Measurements from ENCODE around the gene FRYL.
"Not testable (repeated sequence)": the region's sequence is repeated elsewhere in the genome, so short reads cannot be mapped to it uniquely, and the experiment has no call there.

The FRYL gene

DNA sequence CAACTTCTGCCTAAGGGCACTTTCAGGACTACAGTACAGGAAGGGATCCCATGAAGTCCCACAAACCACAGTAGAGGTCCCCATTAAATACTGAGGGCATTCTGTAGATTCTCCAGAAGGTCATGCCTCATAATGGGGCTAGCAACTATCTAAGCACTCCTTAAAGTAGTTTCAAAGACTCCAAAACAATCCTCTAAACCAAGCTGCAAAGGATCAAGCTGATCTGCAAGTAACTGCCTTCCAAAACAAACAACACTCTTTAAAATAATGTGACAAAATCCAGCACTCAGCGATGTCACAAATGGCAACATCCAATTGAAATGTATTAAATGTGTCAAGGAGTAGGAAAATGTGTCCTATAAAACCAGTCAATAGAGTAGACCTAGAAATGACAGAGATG is 118.7 kb downstream of the FRYL start:
- no peak for DNase-seq (ENCODE audit: low read depth)

DNA sequence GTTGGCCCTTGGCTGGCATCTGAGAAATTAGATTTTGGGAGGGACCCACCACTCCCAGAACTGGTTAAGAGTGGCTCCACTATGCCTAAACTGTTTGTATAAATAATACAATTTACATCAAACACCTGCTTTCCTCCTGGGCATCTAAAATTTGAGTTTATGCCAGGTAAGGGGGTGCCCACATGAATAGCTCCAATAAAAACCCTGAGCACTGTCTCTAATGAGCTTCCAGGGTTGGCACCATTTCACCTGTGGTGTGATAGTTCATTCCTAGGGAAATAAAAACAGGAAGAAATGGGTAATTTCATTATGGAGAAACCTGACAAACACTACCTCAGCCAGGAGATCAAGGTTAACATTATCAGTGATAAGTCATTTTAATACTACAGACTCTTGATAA is 119.7 kb downstream of the FRYL start:
- DNase-seq (ENCODE audit: low read depth), result no peak

DNA sequence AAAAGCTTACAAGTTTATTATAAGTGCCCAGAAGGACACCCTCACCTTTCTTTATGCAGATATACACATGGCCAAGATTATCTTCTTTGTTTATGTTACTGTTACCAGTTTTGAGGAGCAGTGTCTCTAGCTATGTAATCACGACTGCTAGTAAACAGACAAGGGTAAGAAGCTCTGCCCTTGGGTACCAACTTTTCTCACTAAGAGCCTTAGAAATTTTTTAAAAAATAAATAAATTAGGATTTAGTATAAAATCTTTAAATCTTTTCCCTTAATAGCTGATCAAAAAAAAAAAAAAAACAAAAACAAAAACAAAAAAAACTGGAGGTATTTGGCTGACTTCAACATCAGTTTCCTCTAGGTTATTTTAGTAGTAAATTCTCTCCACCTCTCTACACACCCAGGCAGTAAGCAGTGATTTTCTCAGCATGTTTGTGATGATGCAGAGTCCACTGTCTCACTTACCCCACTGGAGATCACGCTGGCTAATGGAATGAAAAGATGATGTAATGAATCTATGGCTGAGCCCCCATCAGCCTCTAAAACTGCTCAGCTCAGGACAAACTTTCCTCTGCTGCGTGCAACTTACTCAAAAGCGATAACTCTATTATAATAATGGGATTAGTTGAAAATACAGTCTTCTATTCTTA is 125.9 kb downstream of the FRYL start:
- no peak for DNase-seq (ENCODE audit: low read depth)

DNA sequence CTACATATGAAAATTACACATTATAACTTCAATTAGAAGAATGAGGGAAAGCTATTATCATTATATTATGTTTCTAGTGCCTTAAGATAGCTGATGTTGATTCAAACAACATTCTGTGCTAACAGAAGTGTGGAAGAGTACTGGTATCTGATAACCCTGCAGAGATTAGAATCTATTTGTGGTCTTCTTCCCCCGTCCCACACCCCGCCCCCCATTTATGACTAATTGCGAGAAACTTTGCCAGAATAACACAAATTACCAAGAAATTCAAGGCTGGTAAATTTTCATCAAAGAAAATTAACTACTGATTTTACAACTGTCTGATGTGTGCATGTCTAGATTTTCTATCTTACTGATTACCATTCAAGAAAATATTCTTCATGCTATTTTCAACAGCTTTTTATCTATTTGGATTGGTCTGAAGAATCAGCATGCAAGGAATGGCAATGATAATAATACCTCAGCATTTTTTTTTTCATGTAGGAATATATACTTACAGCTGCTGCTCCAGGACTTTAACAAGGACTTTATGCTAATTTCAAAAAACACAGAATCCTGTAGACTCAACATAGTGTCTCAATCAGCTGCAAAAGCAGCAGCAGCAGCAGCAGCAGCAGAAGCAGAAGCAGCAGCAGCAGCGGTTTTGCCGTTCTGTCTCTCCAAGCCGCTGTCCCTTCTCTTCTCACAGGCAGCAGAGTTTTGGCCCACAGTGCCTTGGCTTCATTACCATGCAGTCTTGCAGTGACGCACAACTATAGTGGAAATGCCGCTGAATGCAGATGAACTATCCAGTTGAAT is 126.7 kb downstream of the FRYL start:
- DNase-seq (ENCODE audit: low read depth), result peak; percentile 39

DNA sequence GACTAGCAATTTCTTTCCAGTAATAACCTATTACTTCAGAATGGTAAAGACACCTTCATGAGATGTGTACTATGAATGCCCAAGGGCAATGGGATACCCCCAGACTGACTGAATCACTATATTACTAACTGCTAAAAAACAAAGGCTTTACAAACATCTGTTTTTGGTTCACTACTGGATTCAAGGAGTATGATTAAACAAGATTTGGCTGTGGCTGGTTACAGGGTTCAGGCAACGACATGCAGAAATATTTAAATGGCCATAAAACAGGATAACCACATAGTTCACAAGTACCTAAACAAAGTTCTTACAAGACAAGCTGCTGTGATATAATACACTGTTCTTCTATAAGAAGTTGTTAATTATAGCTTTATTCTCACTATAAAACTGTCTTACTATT is 128.2 kb downstream of the FRYL start:
- DNase-seq (ENCODE audit: low read depth), result no peak

DNA sequence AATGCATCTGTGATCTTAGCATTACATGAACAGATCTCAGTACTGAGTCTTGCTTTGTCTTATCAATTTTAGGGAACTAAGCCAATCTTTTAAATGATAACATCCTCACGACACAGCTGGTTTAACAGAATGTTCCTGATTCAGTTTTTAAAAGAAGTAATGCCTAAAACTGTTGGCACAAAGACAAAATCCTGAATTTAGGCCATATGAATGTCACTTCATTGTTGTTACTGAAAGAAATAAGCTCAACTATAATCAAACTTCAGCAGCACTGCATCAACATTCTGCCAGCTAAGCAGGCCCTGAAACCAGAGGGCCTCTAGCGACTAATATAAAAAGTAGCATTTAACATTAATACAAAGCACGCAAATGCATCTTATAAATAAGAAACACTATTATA is 130.6 kb downstream of the FRYL start:
- DNase-seq (ENCODE audit: low read depth), result no peak

DNA sequence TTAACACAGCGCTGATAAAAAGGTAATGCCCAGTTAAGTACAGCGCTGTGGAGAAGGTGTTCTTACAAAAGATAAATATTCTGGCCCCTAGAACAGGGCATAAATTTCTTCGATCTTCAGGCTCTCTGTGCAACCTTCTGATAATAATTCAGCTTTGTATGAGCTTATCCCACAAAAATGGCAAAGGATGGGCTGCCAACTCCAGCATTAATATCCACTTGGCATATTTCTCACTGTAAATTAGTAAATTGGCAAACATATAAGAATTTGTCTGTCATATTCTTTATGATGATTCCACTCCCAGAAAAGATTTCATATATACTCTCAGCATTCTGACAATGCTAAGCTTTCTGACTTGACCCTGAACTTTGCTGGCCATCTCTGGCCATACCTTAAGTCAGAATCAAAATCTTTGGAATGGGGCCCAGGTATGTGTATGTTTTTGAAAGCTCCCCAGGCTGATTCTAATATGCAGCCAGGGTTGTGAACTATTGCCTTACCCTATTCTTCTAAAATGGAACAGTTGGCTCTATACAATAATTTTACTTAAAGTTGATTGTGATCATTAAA is 134.8 kb downstream of the FRYL start:
- no peak for DNase-seq (ENCODE audit: low read depth)

DNA sequence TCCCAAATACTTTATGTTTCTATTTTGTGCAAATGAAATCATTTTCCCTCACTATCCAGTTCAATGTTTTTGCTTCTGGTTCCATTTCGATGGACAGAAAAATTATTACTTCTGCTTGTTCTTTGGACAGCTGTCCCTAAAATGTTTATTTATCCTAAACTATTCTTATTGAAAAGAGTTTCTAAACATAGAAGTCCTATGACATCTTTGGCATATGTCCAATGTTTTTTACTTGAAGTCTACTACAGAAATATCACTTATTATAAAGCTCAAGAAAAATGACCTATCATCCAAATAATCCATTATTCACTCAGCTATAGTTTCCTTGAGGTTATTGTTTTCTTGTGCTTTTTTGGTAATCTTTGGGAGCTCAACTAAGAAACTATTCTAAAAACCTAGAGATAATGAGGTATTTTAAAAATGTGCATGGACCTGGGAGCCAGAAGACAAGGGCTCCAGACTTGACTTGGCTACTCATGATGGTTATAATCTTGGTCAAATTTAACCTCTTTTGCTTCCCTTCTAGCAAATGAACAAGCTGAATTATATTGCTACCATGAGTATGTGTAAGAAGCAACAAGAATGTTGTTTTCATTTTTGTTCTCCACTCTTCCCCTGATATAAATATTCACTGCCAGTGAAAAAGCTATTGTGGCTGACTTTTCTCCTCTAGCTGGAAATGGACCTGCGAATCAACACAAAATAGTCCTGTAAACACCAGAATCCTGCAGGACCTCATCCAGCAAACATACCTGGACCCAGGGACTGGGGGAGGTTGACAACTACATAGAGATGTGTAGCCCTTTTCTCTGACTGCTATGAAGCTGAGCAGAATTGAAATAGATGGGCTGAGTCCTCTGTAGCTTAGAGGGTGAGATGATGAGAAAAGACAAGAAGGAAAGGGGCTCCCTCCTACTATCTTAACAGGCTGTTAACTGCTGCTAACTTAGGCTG is 137.4 kb downstream of the FRYL start:
- no peak for DNase-seq (ENCODE audit: low read depth)

DNA sequence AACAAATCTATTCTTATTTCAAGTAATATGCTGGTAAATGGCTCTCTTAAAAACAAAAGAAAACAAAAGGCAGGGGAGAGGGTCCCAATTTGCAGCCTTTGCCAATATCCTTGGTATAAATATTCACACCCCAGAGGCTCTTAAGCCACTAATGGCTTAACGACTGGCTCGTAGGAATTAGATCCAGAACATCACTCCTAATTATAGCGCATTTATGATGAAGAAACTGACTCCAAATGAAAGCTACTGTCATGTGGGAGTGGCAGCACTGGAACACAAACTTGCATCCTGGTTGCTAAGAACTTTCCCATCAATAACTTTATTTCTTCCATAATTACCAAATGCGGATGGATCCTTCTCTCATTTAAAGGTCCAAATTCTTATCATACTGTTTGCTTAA is 138.7 kb downstream of the FRYL start:
- DNase-seq (ENCODE audit: low read depth), result no peak

DNA sequence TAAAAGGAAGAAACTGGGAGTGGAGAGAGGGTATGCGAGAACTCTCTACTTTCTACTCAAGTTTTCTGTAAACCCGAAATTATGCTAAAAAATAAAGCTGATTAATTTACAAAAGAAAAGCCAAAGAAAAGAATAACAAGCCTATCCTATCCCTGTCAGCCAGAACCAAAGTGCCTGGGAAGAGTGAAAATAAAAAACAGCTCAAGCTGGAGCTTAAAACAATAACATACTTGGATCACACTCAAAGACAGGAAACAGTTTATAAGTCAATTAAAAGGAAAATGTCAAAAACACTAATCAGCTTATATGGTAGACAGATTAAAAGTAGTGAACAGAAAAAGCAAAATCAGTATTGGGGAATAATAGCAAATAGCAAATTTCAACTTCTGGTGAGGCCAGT is 139.4 kb downstream of the FRYL start:
- DNase-seq (ENCODE audit: low read depth), result no peak

DNA sequence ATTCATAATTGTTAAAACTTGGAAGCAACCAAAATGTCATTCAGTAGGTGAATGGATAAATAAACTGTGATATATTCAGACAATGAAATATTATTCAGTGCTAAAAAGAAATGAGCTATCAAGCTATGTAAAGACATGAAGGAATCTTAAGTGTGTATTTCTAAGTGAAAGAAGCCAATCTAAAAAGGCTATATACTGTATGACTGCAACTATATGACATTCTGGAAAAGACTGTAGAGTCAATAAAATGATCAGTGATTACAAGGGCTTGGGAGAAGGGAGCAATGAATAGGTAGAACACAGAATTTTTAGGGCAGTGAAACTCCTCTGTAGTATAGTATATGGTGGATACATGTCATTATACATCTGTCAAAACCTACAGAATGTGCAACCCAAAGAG is 139.9 kb downstream of the FRYL start:
- no peak for DNase-seq (ENCODE audit: low read depth)

DNA sequence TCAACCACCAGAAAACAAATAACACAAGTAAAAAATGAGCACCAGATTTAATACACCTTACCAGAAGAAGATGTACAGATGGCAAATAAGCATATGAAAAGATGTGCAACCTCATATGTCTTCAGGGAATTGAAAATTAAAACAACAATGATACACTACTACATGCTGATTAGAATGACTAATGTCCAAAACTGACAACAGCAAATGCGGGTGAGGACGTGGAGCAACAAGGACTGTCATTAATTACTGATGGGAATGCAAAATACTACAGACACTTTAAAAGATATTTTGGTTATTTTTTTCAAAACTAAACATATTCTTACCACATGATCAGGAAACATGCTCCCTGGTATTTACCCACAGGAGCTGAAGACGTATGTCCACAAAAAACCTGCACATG is 140.3 kb downstream of the FRYL start:
- no peak for DNase-seq (ENCODE audit: low read depth)

DNA sequence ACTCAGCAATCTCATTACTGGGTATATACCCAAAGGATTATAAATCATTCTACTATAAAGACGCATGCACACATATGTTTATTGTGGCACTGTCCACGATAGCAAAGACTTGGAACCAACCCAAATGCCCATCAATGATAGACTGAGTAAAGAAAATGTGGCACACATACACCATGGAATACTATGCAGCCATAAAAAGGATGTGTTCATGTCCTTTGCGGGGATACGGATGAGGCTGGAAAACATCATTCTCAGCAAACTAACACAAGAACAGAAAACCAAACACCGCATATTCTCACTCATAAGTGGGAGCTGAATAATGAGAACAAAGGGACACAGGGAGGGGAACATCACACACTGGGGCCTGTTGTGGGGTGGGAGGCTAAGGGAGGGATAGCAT is 141.5 kb downstream of the FRYL start:
- DNase-seq (ENCODE audit: low read depth), result not testable (repeated sequence)

DNA sequence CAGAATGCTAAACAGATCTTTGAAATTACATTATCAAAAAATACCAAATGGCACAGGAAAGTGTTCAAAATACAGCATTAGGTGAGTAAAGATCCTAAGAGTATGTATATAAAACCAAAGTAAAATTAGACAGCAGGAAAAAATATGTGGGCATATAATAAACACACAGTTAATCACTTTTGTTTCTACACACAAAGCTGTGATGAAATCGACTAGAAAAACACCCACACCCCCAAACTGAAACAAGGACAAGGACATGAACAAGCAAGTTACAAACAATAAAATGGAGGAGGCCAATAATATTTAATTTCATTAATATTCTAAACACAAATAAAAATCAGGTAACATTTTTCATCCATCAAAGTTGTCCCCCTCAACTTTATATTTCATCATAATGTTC is 143.2 kb downstream of the FRYL start:
- DNase-seq (ENCODE audit: low read depth), result no peak

DNA sequence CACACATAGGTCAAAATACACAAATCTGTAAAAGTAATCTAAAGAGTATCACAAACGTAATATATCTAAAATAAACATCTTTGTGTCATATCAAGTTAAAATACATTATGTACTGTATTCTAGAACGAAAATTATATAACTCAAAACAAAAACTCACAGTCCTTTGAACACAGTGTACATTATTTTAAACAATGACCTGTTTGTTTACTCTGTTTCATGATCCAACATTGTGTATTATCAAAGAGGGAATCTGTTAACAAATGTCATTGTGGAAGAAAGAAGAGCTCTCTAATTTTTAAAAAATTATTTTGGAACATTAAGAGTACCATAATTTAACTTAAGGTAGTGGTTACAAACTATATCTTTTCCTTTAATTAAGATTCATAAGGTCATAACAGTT is 144.1 kb downstream of the FRYL start:
- no peak for DNase-seq (ENCODE audit: low read depth)

DNA sequence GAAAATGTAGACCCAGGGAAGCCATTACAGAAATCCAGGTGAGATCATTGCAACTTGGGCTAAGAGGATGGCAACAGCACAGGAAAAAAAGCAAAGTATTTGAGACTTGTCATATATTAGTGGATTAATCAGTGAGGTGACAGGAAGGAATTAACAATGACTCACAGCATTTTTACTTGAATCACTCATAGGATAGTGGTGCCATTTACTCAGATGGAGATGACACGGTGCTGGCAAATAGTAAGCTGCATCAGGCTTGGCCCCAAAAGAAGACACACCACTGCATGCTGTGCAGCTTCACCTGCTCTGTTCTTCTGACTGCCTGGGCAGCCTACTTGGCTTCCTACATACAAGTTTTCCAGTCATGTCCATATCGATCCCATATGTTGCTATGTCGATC is 144.8 kb downstream of the FRYL start:
- DNase-seq (ENCODE audit: low read depth), result no peak

DNA sequence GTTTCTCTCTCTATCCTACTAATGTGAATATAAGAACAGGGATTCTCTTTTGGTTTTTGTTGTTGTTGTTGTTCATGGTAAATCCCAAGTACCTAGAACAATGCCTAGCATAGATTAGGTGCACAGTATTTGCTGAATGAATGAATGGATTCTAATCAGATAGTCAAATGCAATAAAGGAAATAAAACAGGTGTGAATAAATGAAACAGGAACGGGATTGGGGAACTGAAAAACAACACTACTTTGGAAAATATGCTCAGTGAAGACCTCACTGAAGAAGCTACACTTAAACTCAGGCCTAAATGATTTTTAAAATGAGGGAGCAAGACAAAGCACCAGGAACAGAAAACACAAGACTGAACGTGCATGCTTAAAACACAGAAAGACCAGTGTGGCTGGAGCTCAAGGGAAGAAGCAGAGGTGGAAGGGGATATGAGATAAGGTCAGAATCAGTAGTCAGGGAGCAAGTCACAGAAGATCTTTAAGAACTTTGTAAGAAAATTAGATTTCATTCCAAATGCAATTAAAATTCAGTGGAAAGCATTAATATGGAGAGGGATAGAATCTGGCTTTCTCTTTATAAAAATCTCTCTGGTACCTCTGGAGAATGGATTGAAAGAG is 145.3 kb downstream of the FRYL start:
- DNase-seq (ENCODE audit: low read depth), result no peak

DNA sequence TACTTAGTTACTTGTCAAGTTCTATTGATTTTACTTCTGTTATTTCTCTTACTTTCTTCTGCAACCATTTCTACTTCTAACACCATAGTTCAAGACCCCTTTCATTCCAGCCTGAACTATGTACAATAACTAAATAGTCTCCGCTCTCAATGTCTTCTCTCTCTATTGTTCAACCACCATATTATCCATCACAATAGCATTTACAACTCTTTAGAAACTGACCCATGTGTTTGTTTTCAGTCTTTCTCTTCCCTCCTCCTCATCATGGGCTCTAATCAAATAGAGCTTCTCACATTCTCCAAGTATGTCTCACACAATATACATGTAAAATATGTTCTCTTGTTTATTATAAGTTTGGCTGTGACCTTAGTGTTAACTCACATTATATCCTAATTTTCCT is 146.4 kb downstream of the FRYL start:
- DNase-seq (ENCODE audit: low read depth), result no peak

DNA sequence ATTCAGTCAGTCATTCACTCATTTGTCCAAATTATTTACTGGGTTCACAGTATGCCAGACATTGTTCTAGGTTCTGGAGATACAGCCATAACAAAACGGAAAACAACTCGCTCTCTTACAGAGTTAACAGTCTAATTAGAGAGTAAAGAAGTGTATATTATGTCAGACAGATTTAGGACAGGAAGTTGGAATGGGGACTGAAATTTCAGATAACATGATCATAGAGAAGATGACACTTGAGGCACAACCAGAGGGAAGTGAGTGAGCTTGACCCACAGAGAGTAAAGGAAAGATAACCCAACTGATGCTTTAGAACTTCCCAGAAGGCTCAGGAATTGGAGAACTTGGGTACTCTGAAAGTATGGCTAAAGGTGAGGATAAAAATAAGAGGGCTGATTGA is 150.6 kb downstream of the FRYL start:
- DNase-seq (ENCODE audit: low read depth), result no peak

DNA sequence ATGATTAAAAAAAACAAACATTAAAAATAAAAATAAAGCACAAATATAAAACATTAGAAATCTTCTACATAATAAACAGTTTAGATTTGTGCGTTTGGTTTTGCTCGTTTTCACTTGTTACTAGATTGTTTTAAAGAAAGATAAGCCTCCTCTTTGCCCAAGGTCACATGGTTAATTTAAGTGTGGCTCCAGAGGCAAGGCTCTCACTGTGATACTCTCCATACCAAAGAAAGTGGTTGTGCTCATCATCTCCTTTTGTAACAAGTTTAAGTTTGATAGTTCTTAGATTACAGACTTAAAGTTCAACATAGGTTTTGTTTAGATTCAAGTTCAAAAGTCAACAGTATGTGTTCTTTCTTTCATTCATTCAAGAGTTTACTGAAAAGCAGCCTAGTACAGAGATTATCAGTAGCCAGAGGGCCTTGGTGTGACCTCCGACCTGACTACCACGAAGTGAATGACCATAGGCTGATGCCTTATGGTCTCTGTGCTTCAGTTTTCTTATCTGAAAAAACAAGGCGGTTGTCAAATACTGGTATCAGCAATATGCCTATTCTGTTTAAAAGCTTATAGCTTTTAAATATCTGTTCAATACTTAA is 156.8 kb downstream of the FRYL start:
- DNase-seq (ENCODE audit: low read depth), result no peak

DNA sequence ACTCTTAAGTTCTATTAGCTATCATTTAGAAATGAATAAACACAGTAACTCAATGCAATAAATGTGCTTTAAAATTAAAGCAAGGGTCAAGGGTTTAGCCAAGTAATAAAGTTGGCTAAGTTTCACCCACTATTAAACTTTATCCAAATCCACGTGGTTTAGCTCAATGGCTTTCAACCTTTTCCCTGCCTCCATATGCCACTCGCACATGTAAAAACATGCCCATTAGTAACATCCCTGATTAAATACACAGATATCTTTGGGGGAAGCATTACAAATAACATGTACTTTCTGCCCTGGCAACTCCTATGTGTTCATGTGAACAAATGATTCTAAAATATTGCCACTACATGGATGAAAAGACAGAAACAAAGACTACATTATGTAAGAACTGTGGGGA is 159.2 kb downstream of the FRYL start:
- DNase-seq (ENCODE audit: low read depth), result no peak

DNA sequence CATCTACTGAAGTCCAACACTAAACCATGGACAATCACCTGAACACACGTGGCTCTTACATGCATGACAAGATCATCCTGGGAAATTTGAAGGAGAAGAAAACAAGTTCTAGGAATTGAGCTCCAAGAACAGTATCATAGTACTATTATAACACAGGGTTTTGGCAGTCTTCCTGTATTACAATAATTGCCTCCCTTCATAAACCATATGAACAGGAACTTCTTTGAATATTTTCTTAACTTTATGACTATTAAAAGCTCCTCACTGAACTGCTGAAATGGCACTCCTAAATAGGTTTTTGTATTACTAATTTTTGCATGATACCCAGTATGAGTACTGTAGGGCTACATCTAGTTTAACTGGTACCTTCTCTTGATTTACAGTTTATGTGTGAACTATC is 160.0 kb downstream of the FRYL start:
- no peak for DNase-seq (ENCODE audit: low read depth)

All from T-helper 22 cell (primary cell).